Prostate gland (tissue), 2 donors: ENCODE results near the gene SEPTIN8. TPM values are rescaled to one million over a fixed set of nuclear protein-coding genes. Genes with fewer than 3 reads are reported as not detected.

Source experiments
- DNase-seq: peaks from one replicate; pipeline ENCODE4 v3.0.0-alpha.2; 2019; ENCODE audit warnings: low spot score
- H3K27ac ChIP-seq, 2 donors: fragments of 200-600 bp; sonication (generic); 2 replicates each; pipeline ENCODE4 v1.5.1; 2017 to 2019
- H3K27me3 ChIP-seq: fragments of 200-600 bp; sonication (generic); replicated peaks from 2 replicates; pipeline ENCODE4 v1.5.1; 2019; ENCODE audit not compliant: insufficient read depth
- H3K36me3 ChIP-seq, 2 donors: fragments of 200-600 bp; sonication (generic); 1 replicate in 1 of 2; 2 replicates in 1 of 2; pipeline versions ENCODE4 v1.5.1 to v1.8.1; 2017 to 2019
- H3K4me1 ChIP-seq: fragments of 200-600 bp; sonication (generic); replicated peaks from 2 replicates; pipeline ENCODE4 v1.5.1; 2019
- H3K4me3 ChIP-seq, 2 donors: fragments of 200-600 bp; sonication (generic); 2 replicates each; pipeline ENCODE4 v1.5.1; 2017 to 2019
- H3K9me3 ChIP-seq: fragments of 200-600 bp; sonication (generic); 2 replicates; pipeline ENCODE4 v1.5.1; 2017
- CTCF ChIP-seq, 4 experiments: fragments of 200-600 bp in 2 of 4; fragments of 450-650 bp in 2 of 4; sonication (generic) in 2 of 4; IDR thresholded peaks; 1 replicate in 3 of 4; 2 replicates in 1 of 4; pipeline ENCODE4 v1.5.1; 2016 to 2019; ENCODE audit warnings: antibody characterized with exemption in 4 of 4, mild to moderate bottlenecking in 2 of 4, moderate library complexity in 2 of 4
- POLR2A ChIP-seq: fragments of 450-650 bp; IDR thresholded peaks from one replicate; pipeline ENCODE4 v1.6.1; 2016; ENCODE audit warnings: antibody characterized with exemption, mild to moderate bottlenecking
- POLR2AphosphoS5 ChIP-seq: sonication (generic); formaldehyde crosslinking; IDR thresholded peaks from one replicate; pipeline ENCODE4 v1.6.1; 2017; ENCODE audit warnings: antibody characterized with exemption
- WGBS: methylation state at CpG from one replicate; pipeline ENCODE4 v1.1.5; 2018; 5-methylcytosine and 5-hydroxymethylcytosine counted together
- intact Hi-C: fragments of 100-400 bp; cut with DNase I; formaldehyde crosslinking; loops from one replicate; pipeline ENCODE4 v1.14.2; 2022
- total RNA-seq, 2 donors: library from RNA; depleted of rRNA; stranded (reverse); fragments of >200 nt; gene quantifications; one replicate each; pipeline ENCODE4 v1.1.0, GENCODE V29; 2016

SEPTIN8 gene
- total RNA-seq, 2 donors from 2014 or later, result 27.7 to 38.5 TPM

- no peak for DNase-seq
- TF ChIP-seq POLR2A (no peak), CTCF (IDR thresholded peaks at IDR 0.05) (no peak), POLR2AphosphoS5 (no peak)
- no peaks in the 10 kb centered on the region for H3K27me3 ChIP-seq
- H3K4me1 ChIP-seq, result no peaks in the 10 kb centered on the region
- H3K9me3 ChIP-seq, result no peaks in the 10 kb centered on the region
- intact Hi-C loops, result no loop called here
- H3K27ac ChIP-seq, result no peak overlapping the region
- no peak overlapping the region for H3K4me3 ChIP-seq
- WGBS, result 77% methylated on average over 8 of the region's 8 CpGs
- H3K36me3 ChIP-seq, result no peaks in the 10 kb centered on the region
Measured at GRCh38 chr5:132770476-132771159, 6.4 kb downstream of the SEPTIN8 start.

- DNase-seq, result no peak
- WGBS, result 97% methylated on average over 3 of the region's 3 CpGs
- H3K36me3 ChIP-seq, result no peaks in the 10 kb centered on the region
- H3K4me3 ChIP-seq, result no peak overlapping the region
- no peaks in the 10 kb centered on the region for H3K9me3 ChIP-seq
- intact Hi-C loops, result no loop called here
- H3K27ac ChIP-seq, result no peak overlapping the region
- H3K27me3 ChIP-seq, result no peaks in the 10 kb centered on the region
- H3K4me1 ChIP-seq, result no peaks in the 10 kb centered on the region
- no peak for TF ChIP-seq POLR2AphosphoS5
- TF ChIP-seq POLR2A, result no peak
- TF ChIP-seq CTCF (IDR thresholded peaks at IDR 0.05), result no peak
Measured at GRCh38 chr5:132768485-132768868, 8.6 kb downstream of the SEPTIN8 start.

- 28% methylated on average over 2 of the region's 2 CpGs for WGBS
- Histone ChIP-seq H3K36me3 (no peaks in the 10 kb centered on the region), H3K4me1 (no peaks in the 10 kb centered on the region), H3K4me3 (no peak overlapping the region), H3K27me3 (no peaks in the 10 kb centered on the region), H3K9me3 (no peaks in the 10 kb centered on the region), H3K27ac (no peak overlapping the region)
- no peak for DNase-seq
- TF ChIP-seq POLR2A (no peak), POLR2AphosphoS5 (no peak), CTCF (IDR thresholded peaks at IDR 0.05) (no peak)
- intact Hi-C loops, result no loop called here
Measured at GRCh38 chr5:132767150-132767549, 9.9 kb downstream of the SEPTIN8 start.

GRCh38 chr5:132766806-132767055 is 10.3 kb downstream of the SEPTIN8 start:
- Histone ChIP-seq H3K27me3 (no peaks in the 10 kb centered on the region), H3K36me3 (no peaks in the 10 kb centered on the region), H3K4me1 (no peaks in the 10 kb centered on the region), H3K27ac (no peak overlapping the region), H3K9me3 (no peaks in the 10 kb centered on the region), H3K4me3 (no peak overlapping the region)
- TF ChIP-seq CTCF (IDR thresholded peaks at IDR 0.05) (no peak), POLR2A (no peak), POLR2AphosphoS5 (no peak)
- WGBS, result 93% methylated on average over 1 of the region's 1 CpG
- intact Hi-C loops, result no loop called here
- DNase-seq, result no peak

- H3K9me3 ChIP-seq, result no peaks in the 10 kb centered on the region
- WGBS, result 88% methylated on average over 14 of the region's 14 CpGs
- intact Hi-C loops, result no loop called here
- no peak for DNase-seq
- no peak overlapping the region for H3K4me3 ChIP-seq
- no peaks in the 10 kb centered on the region for H3K27me3 ChIP-seq
- H3K36me3 ChIP-seq, result no peaks in the 10 kb centered on the region
- no peaks in the 10 kb centered on the region for H3K4me1 ChIP-seq
- TF ChIP-seq POLR2A (no peak), CTCF (IDR thresholded peaks at IDR 0.05) (no peak), POLR2AphosphoS5 (no peak)
- H3K27ac ChIP-seq, result no peak overlapping the region
Measured at GRCh38 chr5:132766020-132766805, 10.8 kb downstream of the SEPTIN8 start.
